ENCODE measurements around the gene ZNF575.

ZNF575 gene, protein sequence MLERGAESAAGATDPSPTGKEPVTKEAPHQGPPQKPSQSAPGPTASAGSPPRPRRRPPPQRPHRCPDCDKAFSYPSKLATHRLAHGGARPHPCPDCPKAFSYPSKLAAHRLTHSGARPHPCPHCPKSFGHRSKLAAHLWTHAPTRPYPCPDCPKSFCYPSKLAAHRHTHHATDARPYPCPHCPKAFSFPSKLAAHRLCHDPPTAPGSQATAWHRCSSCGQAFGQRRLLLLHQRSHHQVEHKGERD

DNA sequence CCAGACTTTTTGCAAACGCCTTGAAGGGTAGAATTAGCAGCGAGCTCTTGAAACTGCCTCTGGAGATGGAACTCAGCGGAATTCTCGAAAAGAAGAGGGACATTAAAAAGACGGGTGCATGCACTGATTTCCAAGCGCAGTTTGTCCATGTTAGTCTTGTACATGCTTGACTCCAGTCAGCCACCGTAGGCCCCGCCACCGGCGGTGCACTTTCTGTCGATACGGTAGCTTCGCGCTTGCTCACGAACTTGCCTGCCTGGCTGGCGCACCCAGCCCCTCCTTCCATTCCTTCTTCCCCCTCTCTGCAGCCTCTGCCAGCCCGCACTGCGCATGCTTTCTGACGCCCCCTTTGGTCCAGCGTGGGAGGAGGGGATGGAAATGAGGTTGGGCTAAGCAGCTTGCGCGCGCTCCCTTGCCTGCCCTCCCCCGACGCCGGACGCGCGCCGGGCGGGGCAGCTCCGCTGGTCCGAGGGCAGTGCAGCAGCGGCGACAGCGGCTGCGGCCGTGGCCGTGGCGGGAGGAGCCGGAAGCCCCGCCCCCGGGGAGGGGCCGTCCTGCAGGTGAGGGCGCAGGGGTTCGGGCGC lies at the start of gene ZNF575:
ZNF575 (plus strand) TSS at position 227 of the 584 bp plus-strand sequence. CDS start 1,235 bp downstream, outside the sequence.
- Histone ChIP-seq H3K4me3 (ENCODE audit: low read length) (peak within 1 kb of the TSS; percentile 41), H3K36me3 (ENCODE audit: insufficient read depth, low read length) (peaks cover 15% of the 10 kb centered on the region), H3K4me1 (ENCODE audit: insufficient read depth, low read length) (peaks cover 6% of the 10 kb centered on the region), H3K9me3 (ENCODE audit: low read length) (no peaks in the 10 kb centered on the region), H2AFZ (ENCODE audit: low read depth, low read length) (peak within 1 kb of the TSS; percentile 46), H3K27me3 (ENCODE audit: insufficient read depth, low read length) (no peaks in the 10 kb centered on the region)

DNA sequence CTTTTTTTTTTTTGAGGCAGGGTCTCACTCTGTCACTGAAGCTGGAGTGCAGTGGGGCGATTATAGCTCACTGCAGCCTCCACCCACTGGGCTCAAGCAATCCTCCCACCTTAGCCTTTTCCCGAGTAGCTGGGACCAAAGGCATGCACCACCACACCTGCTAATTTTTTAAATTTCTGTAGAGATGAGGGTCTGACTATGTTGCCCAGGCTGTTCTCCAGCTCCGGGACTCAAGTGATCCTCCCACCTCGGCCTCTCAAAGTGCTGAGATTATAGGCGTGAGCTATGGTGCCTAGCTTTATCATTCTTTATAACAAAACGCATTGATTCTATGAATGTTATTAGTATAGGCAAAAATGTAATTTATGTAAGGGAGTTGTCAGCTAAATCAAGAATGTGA lies 49.7 kb upstream of the ZNF575 start:
- Histone ChIP-seq H2AFZ (ENCODE audit: low read depth, low read length) (no peak overlapping the region), H3K4me3 (ENCODE audit: low read length) (no peak overlapping the region), H3K4me1 (ENCODE audit: insufficient read depth, low read length) (no peaks in the 10 kb centered on the region), H3K36me3 (ENCODE audit: insufficient read depth, low read length) (no peaks in the 10 kb centered on the region), H3K27me3 (ENCODE audit: insufficient read depth, low read length) (no peaks in the 10 kb centered on the region), H3K9me3 (ENCODE audit: low read length) (no peaks in the 10 kb centered on the region)

DNA sequence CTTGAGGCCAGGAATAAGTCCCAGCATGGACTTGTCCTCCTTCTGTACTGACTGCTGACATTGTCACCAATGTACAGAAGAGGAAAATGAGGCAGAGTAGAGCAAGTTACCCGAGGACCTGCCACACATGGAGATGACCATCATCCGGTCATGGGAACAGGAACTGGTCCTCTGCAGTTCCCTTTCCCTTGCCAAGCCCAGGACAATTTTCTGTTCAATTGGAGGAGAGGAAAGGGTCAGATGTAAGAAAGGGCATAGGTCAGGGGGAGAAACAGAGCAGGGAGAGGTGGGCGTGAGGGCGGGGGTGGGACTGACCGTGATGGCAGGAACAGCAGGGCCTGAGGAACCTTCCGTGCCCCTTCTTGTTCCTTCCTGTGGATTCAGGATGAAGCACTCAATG lies 47.0 kb upstream of the ZNF575 start:
- no peaks in the 10 kb centered on the region for H3K27me3 ChIP-seq (ENCODE audit: insufficient read depth, low read length)
- H3K4me3 ChIP-seq (ENCODE audit: low read length): no peak overlapping the region
- H3K4me1 ChIP-seq (ENCODE audit: insufficient read depth, low read length): no peaks in the 10 kb centered on the region
- H2AFZ ChIP-seq (ENCODE audit: low read depth, low read length): no peak overlapping the region
- no peaks in the 10 kb centered on the region for H3K36me3 ChIP-seq (ENCODE audit: insufficient read depth, low read length)
- no peaks in the 10 kb centered on the region for H3K9me3 ChIP-seq (ENCODE audit: low read length)

DNA sequence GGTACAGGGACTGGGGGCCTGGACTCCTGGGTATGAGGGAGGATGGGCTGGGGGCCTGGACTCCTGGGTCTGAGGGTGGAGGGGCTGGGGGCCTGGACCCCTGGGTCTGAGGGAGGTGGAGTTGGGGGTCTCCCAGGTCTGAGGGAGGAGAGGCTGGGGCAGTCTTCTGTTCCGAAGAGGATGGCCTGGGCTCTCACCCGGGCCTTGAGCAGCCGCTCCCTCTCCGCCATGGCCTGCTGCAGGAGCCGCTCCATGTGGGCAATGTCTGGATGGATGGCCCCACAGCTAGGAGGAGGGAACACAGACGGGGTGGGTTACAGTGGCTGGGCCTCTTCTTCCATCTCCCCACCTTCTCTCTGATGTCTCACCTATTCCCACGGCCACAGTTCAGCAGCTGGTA lies 46.6 kb upstream of the ZNF575 start:
- H3K4me3 ChIP-seq (ENCODE audit: low read length): no peak overlapping the region
- H3K9me3 ChIP-seq (ENCODE audit: low read length): no peaks in the 10 kb centered on the region
- H3K27me3 ChIP-seq (ENCODE audit: insufficient read depth, low read length): no peaks in the 10 kb centered on the region
- H2AFZ ChIP-seq (ENCODE audit: low read depth, low read length): no peak overlapping the region
- H3K4me1 ChIP-seq (ENCODE audit: insufficient read depth, low read length): no peaks in the 10 kb centered on the region
- H3K36me3 ChIP-seq (ENCODE audit: insufficient read depth, low read length): no peaks in the 10 kb centered on the region

DNA sequence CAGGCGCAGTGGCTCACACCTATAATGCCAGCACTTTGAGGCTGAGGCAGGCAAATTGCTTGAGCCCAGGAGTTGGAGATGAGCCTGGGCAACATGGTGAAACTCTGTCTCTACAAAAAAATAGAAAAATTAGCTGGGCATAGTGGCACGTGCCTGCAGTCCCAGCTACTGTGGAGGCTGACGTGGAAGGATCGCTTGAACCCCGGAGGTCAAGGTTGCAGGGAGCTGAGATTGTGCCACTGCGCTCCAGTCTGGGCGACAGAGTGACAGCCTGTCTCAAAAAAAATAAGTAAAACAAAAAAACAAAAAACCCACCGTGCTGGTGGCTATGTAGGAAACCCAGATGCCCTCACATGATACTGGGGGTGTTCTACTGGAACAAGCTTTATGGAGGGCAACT lies 44.8 kb upstream of the ZNF575 start:
- Histone ChIP-seq H2AFZ (ENCODE audit: low read depth, low read length) (no peak overlapping the region), H3K36me3 (ENCODE audit: insufficient read depth, low read length) (no peaks in the 10 kb centered on the region), H3K27me3 (ENCODE audit: insufficient read depth, low read length) (no peaks in the 10 kb centered on the region), H3K9me3 (ENCODE audit: low read length) (no peaks in the 10 kb centered on the region), H3K4me1 (ENCODE audit: insufficient read depth, low read length) (no peaks in the 10 kb centered on the region), H3K4me3 (ENCODE audit: low read length) (no peak overlapping the region)

DNA sequence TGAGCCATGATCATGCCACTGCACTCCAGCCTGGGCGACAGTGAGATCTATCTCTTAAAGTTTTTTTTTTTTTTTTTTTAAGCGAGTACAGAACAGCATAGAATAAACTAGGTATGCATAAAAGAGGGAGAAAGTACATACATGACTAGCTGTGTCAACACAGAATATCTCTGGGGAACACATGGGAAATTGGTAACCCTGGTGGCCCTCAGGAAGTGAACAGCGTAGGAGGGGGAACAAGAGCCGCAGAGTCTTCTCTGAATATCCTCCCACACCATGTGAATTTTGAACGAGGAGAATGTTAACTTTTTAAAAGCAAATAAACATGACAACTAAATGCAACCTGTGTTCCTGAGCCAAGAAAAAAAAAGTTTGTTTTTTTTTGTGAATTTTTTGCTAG lies 43.7 kb upstream of the ZNF575 start:
- Histone ChIP-seq H3K36me3 (ENCODE audit: insufficient read depth, low read length) (no peaks in the 10 kb centered on the region), H3K27me3 (ENCODE audit: insufficient read depth, low read length) (no peaks in the 10 kb centered on the region), H3K9me3 (ENCODE audit: low read length) (no peaks in the 10 kb centered on the region), H3K4me1 (ENCODE audit: insufficient read depth, low read length) (no peaks in the 10 kb centered on the region), H3K4me3 (ENCODE audit: low read length) (no peak overlapping the region), H2AFZ (ENCODE audit: low read depth, low read length) (no peak overlapping the region)

DNA sequence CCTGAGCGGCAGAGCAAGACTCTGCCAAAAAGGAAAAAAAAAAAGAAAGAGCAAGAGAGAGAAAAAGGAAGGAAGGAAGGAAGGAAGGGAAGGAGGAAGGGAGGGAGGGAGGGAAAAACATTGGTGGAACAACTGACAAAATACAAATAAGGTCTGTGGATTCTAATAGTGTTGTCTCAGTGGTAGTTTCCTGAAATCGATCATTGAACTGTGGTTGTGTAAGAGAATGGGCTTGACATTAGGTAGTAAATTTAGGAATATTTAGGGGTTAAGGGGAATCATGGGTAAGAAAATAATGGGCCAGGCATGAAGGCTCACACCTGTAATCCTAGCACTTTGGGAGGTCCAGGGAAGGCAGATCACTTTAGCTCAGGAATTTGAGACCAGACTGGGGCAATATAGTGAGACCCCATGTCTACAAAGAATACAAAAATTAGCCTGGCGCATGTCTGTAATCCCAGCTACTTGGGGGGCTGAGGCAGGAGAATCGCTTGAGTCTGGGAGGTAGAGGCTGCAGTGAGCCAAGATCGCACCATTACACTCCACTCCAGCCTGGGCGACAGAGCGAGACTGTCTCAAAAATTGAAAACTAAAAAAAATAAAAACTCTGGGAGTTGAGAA lies 42.9 kb upstream of the ZNF575 start:
- peaks cover under 1% of the 10 kb centered on the region for H3K36me3 ChIP-seq (ENCODE audit: insufficient read depth, low read length)
- H3K27me3 ChIP-seq (ENCODE audit: insufficient read depth, low read length): no peaks in the 10 kb centered on the region
- no peaks in the 10 kb centered on the region for H3K9me3 ChIP-seq (ENCODE audit: low read length)
- H2AFZ ChIP-seq (ENCODE audit: low read depth, low read length): no peak overlapping the region
- H3K4me3 ChIP-seq (ENCODE audit: low read length): no peak overlapping the region
- H3K4me1 ChIP-seq (ENCODE audit: insufficient read depth, low read length): no peaks in the 10 kb centered on the region

DNA sequence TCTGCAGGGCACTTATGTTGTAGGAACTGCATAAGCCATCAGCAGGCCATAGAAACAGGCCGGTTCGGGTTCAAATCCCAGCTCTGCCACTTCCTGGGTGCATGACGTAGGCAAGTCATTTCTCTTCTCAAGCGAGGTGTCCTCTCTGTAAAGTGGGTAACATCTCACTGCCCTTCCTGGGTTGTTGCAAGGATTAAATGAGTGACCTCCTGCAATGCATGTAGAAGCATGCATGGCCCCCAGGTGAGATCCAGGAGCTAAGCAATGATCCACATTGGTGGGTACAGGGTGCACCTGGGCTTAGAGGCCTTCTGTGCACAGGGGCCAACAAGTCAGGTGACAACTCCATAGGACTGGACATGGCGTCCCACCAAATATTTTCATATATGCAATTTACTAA lies 42.2 kb upstream of the ZNF575 start:
- Histone ChIP-seq H3K4me3 (ENCODE audit: low read length) (no peak overlapping the region), H3K27me3 (ENCODE audit: insufficient read depth, low read length) (no peaks in the 10 kb centered on the region), H2AFZ (ENCODE audit: low read depth, low read length) (no peak overlapping the region), H3K4me1 (ENCODE audit: insufficient read depth, low read length) (no peaks in the 10 kb centered on the region), H3K9me3 (ENCODE audit: low read length) (no peaks in the 10 kb centered on the region), H3K36me3 (ENCODE audit: insufficient read depth, low read length) (peaks cover 3% of the 10 kb centered on the region)

DNA sequence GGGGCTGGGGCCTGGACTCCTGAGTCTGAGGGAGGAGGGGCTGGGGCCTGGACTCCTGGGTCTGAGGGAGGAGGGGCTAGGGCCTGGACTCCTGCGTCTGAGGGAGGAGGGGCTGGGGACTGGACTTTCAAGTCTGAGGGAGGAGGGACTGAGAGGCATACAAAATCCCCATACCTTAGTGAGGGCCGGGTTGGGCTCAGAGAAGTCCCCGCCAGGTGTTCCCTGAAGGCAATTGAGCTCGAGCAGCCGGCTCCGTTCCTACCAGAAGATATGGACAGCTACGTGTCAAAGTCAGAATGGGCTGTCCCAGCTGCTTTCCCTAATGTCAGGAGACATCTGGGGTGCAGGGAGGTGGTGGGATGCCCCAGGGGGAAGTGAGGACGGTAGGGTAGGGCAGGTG lies 37.9 kb upstream of the ZNF575 start:
- Histone ChIP-seq H2AFZ (ENCODE audit: low read depth, low read length) (no peak overlapping the region), H3K4me1 (ENCODE audit: insufficient read depth, low read length) (no peaks in the 10 kb centered on the region), H3K4me3 (ENCODE audit: low read length) (no peak overlapping the region), H3K36me3 (ENCODE audit: insufficient read depth, low read length) (peaks cover 5% of the 10 kb centered on the region), H3K27me3 (ENCODE audit: insufficient read depth, low read length) (no peaks in the 10 kb centered on the region), H3K9me3 (ENCODE audit: low read length) (no peaks in the 10 kb centered on the region)

DNA sequence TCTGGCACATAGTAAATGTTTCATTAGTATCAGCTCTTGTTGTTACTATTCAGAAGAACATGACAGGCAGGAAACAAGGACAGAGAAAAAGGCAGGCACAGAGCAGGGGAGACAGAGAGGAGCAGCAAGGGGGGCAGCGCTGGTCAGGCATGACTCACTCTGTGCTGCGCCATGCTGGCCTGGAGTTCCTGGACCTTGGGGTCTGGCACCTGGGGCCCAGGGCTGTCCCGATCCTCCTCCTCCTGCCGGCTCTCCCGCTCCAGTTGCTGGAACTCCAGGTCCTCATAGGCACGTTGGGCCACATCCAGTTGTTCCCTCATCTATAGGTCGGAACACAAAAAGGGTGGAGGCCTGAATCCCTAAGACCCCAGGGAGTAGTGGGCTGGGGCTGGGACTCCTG lies 36.0 kb upstream of the ZNF575 start:
- H2AFZ ChIP-seq (ENCODE audit: low read depth, low read length): no peak overlapping the region
- H3K4me1 ChIP-seq (ENCODE audit: insufficient read depth, low read length): no peaks in the 10 kb centered on the region
- peaks cover 5% of the 10 kb centered on the region for H3K36me3 ChIP-seq (ENCODE audit: insufficient read depth, low read length)
- no peaks in the 10 kb centered on the region for H3K9me3 ChIP-seq (ENCODE audit: low read length)
- H3K4me3 ChIP-seq (ENCODE audit: low read length): no peak overlapping the region
- H3K27me3 ChIP-seq (ENCODE audit: insufficient read depth, low read length): no peaks in the 10 kb centered on the region

DNA sequence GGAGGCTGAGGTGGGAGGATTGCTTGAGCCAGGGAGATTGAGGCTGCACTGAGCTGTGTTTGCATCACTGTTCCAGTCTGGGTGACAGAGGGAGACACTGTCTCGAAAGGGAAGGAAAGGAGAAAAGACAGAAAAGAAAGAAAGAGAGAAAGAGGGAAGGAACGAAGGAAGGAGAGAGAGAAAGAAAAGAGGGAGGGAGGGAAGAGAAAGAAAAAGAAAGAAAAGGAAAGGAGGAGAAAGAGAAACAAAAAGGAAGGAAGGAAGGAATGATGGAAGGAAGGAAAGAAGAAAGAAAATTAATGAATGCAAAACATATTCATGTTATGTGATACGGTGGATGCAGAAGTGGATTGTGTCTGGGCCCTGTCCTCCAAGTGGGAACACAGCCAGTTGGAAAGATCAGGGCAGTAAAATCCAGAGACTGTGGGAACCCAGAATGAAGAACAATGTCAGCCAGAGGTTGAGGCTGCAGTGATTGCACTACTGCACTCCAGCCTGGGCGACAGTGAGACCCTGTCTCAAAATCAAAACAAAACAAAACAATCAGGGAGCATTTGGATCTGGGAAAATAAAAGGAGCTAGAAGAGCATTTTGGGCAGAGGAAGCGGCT lies 34.6 kb upstream of the ZNF575 start:
- H3K4me3 ChIP-seq (ENCODE audit: low read length): no peak overlapping the region
- H2AFZ ChIP-seq (ENCODE audit: low read depth, low read length): no peak overlapping the region
- H3K36me3 ChIP-seq (ENCODE audit: insufficient read depth, low read length): peaks cover 5% of the 10 kb centered on the region
- H3K9me3 ChIP-seq (ENCODE audit: low read length): no peaks in the 10 kb centered on the region
- H3K27me3 ChIP-seq (ENCODE audit: insufficient read depth, low read length): no peaks in the 10 kb centered on the region
- peaks cover 2% of the 10 kb centered on the region for H3K4me1 ChIP-seq (ENCODE audit: insufficient read depth, low read length)

DNA sequence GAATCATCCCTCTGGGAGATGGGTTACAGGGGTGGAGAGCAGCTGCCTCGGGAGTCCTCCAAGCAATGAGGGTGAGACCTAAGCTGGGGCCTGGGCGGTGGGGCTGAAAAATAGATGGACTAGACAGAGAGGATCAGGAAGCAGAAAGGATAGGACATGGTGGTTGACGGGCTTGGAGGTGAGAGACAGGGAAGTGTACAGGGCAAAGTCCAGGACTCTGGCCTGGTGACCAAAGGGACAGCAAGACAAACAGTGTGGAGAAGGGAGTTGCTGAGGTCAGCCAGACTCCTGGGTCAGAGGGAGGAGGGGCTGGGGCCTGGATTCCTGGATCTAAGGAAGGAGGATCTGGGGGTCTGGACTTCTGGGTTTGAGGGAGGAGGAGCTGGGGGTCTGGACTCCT lies 33.9 kb upstream of the ZNF575 start:
- Histone ChIP-seq H3K9me3 (ENCODE audit: low read length) (no peaks in the 10 kb centered on the region), H3K4me1 (ENCODE audit: insufficient read depth, low read length) (peaks cover 4% of the 10 kb centered on the region), H2AFZ (ENCODE audit: low read depth, low read length) (no peak overlapping the region), H3K27me3 (ENCODE audit: insufficient read depth, low read length) (no peaks in the 10 kb centered on the region), H3K4me3 (ENCODE audit: low read length) (no peak overlapping the region), H3K36me3 (ENCODE audit: insufficient read depth, low read length) (peaks cover 5% of the 10 kb centered on the region)

DNA sequence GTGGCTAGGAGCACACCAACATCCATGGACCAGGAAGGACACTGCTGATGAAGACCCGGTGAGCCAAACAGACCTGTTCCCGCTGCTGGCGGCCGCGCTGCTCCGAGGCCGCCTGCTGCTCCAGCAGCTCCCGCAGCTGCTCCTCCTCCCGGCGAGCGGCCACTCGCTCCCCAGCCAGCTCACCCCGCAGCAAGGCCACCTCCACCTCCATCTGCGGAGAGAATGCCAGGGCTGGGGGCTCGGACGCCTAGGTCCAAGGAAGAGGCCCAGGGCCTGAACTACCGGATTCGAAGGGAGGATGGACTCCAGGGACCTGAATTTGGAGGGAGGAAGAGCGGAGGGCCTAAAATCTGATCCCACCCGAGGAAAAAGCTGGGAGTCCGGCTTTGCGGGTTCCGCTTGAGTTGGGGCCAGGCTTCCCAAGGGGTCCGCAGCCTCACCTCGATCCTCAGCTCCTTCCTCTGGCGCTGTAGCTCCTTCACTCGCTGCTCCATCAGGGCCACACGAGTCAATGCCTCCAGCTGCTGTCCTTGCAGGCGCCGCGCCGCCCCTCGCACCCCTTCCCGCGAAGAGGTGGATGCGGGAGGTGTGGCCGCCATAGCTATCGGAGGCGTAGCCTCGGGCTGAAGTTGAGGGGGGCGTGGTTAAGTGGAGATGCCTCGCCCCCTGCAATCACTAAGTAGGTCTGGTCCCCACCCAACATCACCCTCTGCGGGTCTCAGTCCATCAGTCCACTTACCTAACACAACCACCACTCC lies 31.1 kb upstream of the ZNF575 start:
- no peaks in the 10 kb centered on the region for H3K27me3 ChIP-seq (ENCODE audit: insufficient read depth, low read length)
- H2AFZ ChIP-seq (ENCODE audit: low read depth, low read length): no peak overlapping the region
- H3K4me1 ChIP-seq (ENCODE audit: insufficient read depth, low read length): peaks cover 12% of the 10 kb centered on the region
- H3K4me3 ChIP-seq (ENCODE audit: low read length): no peak overlapping the region
- peaks cover 2% of the 10 kb centered on the region for H3K36me3 ChIP-seq (ENCODE audit: insufficient read depth, low read length)
- no peaks in the 10 kb centered on the region for H3K9me3 ChIP-seq (ENCODE audit: low read length)
